ENCODE data around the gene VPS13D.

DNA sequence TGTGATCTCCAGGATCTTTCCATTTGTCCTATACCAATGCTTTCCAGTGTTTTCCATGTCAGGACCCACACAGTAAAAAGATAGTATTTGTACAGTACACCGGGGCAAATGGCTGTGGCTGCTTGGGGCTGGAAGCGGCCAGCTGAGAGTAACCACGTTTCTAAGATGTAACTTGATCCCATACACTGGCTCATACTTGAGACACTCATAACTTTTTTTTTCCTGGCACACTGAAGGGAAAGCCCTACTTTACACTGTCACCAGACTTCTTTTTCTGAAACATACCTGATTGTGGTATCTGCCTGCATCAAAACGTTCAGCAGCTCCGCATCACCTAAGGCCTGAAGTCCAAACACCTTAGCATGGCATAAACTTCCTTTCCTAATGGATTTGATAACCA, 21.6 kb downstream of the VPS13D start:
- TF ChIP-seq POLR2A (IDR thresholded peaks at IDR 0.05; ENCODE audit: low read length), result no peak
- no peak for TF ChIP-seq GATA1 (IDR thresholded peaks at IDR 0.05; ENCODE audit: low read depth, low read length)

All from erythroblast (primary cell).